DOHH2 (cell line): ENCODE measurements around the gene LOXHD1.

Experiments
- H3F3A ChIP-seq: fragments of 200-600 bp; sonication (generic), shearing (Covaris generic); 2 replicates; pipeline ENCODE4 v1.6.0; 2016; ENCODE audit warnings: antibody characterized with exemption, mild to moderate bottlenecking; ENCODE audit not compliant: control insufficient read depth, insufficient read depth
- H3K27ac ChIP-seq: fragments of 200-600 bp; sonication (generic); 2 replicates; pipeline ENCODE4 v1.5.1; 2014; ENCODE audit warnings: low read depth, mild to moderate bottlenecking, low read length, moderate library complexity
- H3K27me3 ChIP-seq: fragments of 200-600 bp; sonication (generic); 2 replicates; pipeline ENCODE4 v1.6.1; 2014; ENCODE audit warnings: mild to moderate bottlenecking, low read length, mixed read lengths; ENCODE audit not compliant: control insufficient read depth
- H3K36me3 ChIP-seq: fragments of 200-600 bp; sonication (generic); 2 replicates; pipeline ENCODE4 v1.6.1; 2014; ENCODE audit warnings: mild to moderate bottlenecking, low read length, moderate library complexity, mixed read lengths; ENCODE audit not compliant: control insufficient read depth
- H3K4me1 ChIP-seq: fragments of 200-600 bp; sonication (generic); 2 replicates; pipeline ENCODE4 v1.6.1; 2014; ENCODE audit warnings: mild to moderate bottlenecking, low read length, mixed read lengths; ENCODE audit not compliant: control insufficient read depth
- H3K4me2 ChIP-seq: fragments of 200-600 bp; sonication (generic); 2 replicates; pipeline ENCODE4 v1.6.0; 2014; ENCODE audit warnings: mild to moderate bottlenecking, low read length, moderate library complexity
- H3K4me3 ChIP-seq: fragments of 200-600 bp; sonication (generic); 2 replicates; pipeline ENCODE4 v1.5.1; 2014; ENCODE audit warnings: mild to moderate bottlenecking, low read length, mixed read lengths
- H3K79me2 ChIP-seq: fragments of 200-600 bp; sonication (generic); 2 replicates; pipeline ENCODE4 v1.6.1; 2014; ENCODE audit warnings: mild to moderate bottlenecking, low read length, mixed read lengths; ENCODE audit not compliant: control insufficient read depth
- H3K9me2 ChIP-seq: fragments of 200-600 bp; sonication (generic); replicated peaks from 2 replicates; pipeline ENCODE4 v1.6.1; 2014; ENCODE audit warnings: mild to moderate bottlenecking, low read length, mixed read lengths; ENCODE audit not compliant: control insufficient read depth
- H3K9me3 ChIP-seq: fragments of 200-600 bp; sonication (generic); 2 replicates; pipeline ENCODE4 v1.6.1; 2014; ENCODE audit warnings: antibody characterized with exemption, low read length, mixed read lengths; ENCODE audit not compliant: control insufficient read depth, insufficient read depth
- H4K20me1 ChIP-seq: fragments of 200-600 bp; sonication (generic); 2 replicates; pipeline ENCODE4 v1.6.0; 2014; ENCODE audit warnings: low read depth, mild to moderate bottlenecking, antibody characterized with exemption, low read length, moderate library complexity; ENCODE audit not compliant: control insufficient read depth, insufficient read depth
- CTCF ChIP-seq: fragments of 200-600 bp; sonication (generic); IDR thresholded peaks from one replicate; pipeline ENCODE4 v1.5.1; 2014; ENCODE audit warnings: antibody characterized with exemption, mild to moderate bottlenecking, low read depth, low read length; ENCODE audit not compliant: poor library complexity, severe bottlenecking
- EZH2phosphoT487 ChIP-seq: fragments of 200-600 bp; sonication (generic); IDR thresholded peaks from 2 replicates; pipeline ENCODE4 v1.6.1; 2017; ENCODE audit warnings: borderline replicate concordance, mild to moderate bottlenecking, antibody characterized with exemption, low read length, moderate library complexity, mixed read lengths

Gene LOXHD1

GRCh38 chr18:46590103-46590502 is 66.9 kb downstream of the LOXHD1 start:
- Histone ChIP-seq H3K9me3 (no peaks in the 10 kb centered on the region), H3K9me2 (no peaks in the 10 kb centered on the region), H3K27me3 (peaks cover 18% of the 10 kb centered on the region), H3K4me1 (no peaks in the 10 kb centered on the region), H3K4me2 (no peak overlapping the region), H4K20me1 (no peaks in the 10 kb centered on the region), H3F3A (no peaks in the 10 kb centered on the region), H3K79me2 (no peaks in the 10 kb centered on the region), H3K4me3 (no peak overlapping the region), H3K36me3 (no peaks in the 10 kb centered on the region), H3K27ac (no peak overlapping the region)
- TF ChIP-seq EZH2phosphoT487, result no peak
- TF ChIP-seq CTCF, result no peak

GRCh38 chr18:46588971-46589660 is 67.9 kb downstream of the LOXHD1 start:
- no peaks in the 10 kb centered on the region for H3K4me1 ChIP-seq
- H3K36me3 ChIP-seq, result no peaks in the 10 kb centered on the region

GRCh38 chr18:46587600-46587999 is 69.4 kb downstream of the LOXHD1 start:
- H3K4me2 ChIP-seq, result no peak overlapping the region
- no peaks in the 10 kb centered on the region for H3K4me1 ChIP-seq
- no peaks in the 10 kb centered on the region for H3F3A ChIP-seq
- H3K27me3 ChIP-seq, result peaks cover 10% of the 10 kb centered on the region; the same call in 1 of the 2 replicates
- H3K27ac ChIP-seq, result no peak overlapping the region
- no peaks in the 10 kb centered on the region for H3K36me3 ChIP-seq
- H4K20me1 ChIP-seq, result no peaks in the 10 kb centered on the region
- TF ChIP-seq CTCF (no peak), EZH2phosphoT487 (no peak)
- no peaks in the 10 kb centered on the region for H3K79me2 ChIP-seq
- H3K4me3 ChIP-seq, result no peak overlapping the region
- H3K9me2 ChIP-seq, result no peaks in the 10 kb centered on the region
- no peaks in the 10 kb centered on the region for H3K9me3 ChIP-seq

More at GRCh38 chr18:46588971-46589660, 67.9 kb downstream of the LOXHD1 start:
- no peaks in the 10 kb centered on the region for H4K20me1 ChIP-seq
- H3K4me2 ChIP-seq, result no peak overlapping the region
- H3K9me3 ChIP-seq, result no peaks in the 10 kb centered on the region
- no peaks in the 10 kb centered on the region for H3K79me2 ChIP-seq
- no peak overlapping the region for H3K27ac ChIP-seq
- H3K4me3 ChIP-seq, result no peak overlapping the region
- TF ChIP-seq EZH2phosphoT487 (no peak), CTCF (no peak)
- H3K9me2 ChIP-seq, result no peaks in the 10 kb centered on the region
- H3K27me3 ChIP-seq, result peaks cover 12% of the 10 kb centered on the region; the same call in 1 of the 2 replicates
- H3F3A ChIP-seq, result no peaks in the 10 kb centered on the region
